GM18951 (cell line): Measurements from ENCODE around the gene DCDC2C.

Experiments
- POLR2A ChIP-seq: IDR thresholded peaks from 4 replicates; pipeline ENCODE4 v1.6.1; 2011; ENCODE audit warnings: mild to moderate bottlenecking; ENCODE audit not compliant: insufficient read length, insufficient read depth; ENCODE audit errors: extremely low read depth
- in situ Hi-C: fragments of 300-500 bp; cut with MboI; formaldehyde crosslinking; loops from one replicate; pipeline ENCODE4 v1.12.0; 2022; ENCODE audit warnings: low sequenced_read_pairs, mixed read lengths, inconsistent platforms; ENCODE audit not compliant: unreplicated experiment

Gene DCDC2C

DNA sequence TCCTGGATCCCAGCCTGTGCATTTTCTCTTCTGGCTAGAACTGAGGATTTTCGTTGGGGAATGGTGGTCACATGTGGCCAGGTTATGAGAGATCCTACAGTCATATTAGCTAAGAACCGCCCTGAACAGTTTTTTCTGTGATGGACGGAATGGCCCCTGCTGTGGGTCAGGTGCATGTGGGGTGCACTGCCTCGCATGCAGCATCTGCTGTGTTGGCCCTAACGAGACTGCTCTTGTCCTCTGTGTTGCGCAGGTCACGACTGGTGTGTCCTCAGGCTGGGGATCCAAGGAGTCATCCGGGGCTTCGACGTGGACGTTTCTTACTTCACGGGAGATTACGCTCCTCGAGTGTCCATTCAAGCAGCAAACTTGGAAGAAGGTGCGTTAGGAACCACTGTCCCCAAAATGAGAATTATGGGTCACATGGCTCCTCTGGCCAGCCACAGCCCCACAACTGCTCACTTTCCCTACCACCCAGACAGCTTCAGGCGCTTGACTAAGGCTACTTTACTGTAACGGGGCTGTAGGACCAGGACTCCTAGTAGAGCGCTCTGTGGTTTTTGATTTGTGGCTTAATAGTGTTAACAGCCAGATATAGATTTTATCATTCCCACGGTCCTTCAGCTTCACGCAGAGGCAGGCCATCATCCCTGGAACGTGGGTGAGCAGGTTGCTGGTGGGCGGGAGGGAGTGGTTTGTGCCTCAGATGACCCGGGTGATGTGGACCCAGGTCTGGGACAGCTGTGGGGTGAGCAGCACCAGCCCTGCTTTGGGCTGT lies 23.6 kb upstream of the DCDC2C start:
- in situ Hi-C loops: no loop called here
- TF ChIP-seq POLR2A: no peak

DNA sequence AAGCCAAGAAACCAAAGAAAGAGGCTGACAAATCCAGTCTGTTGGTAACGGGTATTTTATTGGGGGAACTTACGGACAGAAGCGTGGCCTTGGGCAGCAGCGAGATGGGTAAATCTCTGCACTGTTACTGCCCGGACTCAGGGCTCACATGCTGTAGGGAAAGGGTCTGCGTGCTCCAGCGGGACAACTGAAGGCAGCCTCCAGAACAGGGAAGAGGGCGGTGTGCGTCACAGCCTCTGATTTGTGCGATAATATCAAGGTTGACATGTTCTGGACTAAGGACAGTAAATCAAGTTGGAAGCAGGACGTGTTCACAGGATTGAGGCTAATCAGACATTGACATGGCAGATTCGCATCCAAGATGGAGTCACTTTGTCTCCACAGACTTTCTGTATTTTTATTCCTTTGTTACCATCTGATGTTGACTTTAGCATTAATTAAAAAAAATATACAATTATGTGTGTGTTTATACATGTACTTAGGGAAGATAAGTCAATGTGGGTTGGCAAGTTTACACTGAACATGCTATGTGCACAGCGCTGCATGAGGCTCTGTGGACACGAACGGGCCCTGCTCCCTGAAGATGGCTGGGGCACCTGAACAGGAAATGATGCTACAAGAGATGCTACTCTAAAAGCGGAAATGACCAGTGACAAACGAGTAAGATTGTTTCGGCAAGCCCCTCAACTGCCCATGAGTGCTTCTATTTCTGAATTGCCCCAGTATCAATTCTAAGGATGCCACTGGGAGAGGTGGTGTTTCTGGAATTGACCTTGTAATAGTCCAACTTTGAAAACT lies 22.6 kb upstream of the DCDC2C start:
- TF ChIP-seq POLR2A: no peak
- in situ Hi-C loops: no loop called here

DNA sequence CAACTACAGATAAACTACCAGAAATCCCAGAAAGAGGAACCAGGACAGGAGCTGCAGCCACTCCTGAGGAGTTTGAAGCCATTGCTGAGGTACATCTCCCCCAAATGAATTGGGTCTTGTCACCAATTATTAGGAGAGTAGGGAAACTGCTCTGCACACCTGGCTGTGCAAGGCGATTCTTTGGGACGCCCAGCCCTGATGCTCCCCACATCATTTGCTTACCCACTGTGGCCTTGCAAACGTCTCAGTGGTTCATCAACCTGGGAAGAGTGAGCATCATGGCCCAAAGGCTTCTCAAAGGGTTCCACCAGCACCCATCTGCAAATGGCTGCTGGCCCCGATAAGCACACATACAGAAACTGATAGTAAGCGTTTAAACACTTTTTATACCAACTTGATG lies 21.8 kb upstream of the DCDC2C start:
- in situ Hi-C loops: no loop called here
- no peak for TF ChIP-seq POLR2A

DNA sequence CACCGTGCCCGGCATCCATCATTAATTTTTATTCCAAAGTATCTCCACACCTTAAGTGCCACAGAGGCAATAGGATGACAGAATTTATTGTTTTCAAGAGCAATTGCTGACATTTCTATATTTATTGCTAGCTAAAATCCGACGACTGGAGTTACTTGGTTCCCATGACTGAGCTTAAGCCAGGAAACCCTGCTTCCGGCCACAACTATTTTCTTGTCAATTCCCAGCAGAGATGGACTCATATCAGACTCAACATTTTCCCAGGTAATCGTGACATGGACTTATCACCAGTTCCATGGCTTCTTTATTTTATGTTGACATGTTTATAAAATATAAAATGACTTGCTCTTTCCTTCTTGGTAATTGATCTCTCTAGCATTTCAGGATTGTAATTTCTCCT lies 20.6 kb upstream of the DCDC2C start:
- TF ChIP-seq POLR2A: no peak
- in situ Hi-C loops: no loop called here

DNA sequence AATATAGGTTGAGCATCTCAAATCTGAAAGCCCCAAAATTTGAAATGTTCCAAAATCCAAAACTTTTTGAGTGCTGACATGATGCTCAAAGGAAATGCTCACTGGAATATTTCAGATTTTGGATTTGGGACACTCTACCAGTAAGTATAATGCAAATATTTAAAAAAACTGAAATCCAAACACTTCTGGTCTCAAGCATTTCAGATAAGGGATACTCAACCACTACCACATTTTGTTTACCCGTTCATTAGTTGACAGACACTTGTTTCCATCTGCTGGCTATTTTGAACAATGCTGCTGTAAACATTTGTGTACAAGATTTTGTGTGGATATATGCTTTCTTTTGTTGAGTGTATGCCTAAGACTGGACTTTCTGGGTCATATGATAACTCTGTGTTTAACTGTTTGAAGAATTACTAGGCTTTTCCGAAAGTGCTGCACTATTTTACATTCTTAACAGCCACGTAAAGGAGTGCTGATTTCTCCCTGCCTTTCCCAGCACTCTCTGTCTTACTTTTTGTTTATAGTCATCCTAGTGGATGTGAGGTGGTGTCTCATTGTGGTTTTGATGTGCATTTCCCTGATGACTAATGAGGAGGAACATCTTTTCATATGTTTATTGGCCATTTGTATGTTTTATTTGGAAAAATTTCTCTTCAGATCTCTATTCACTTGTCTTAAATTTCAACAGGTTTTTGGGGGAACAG lies 19.5 kb upstream of the DCDC2C start:
- in situ Hi-C loops: no loop called here
- TF ChIP-seq POLR2A: no peak

DNA sequence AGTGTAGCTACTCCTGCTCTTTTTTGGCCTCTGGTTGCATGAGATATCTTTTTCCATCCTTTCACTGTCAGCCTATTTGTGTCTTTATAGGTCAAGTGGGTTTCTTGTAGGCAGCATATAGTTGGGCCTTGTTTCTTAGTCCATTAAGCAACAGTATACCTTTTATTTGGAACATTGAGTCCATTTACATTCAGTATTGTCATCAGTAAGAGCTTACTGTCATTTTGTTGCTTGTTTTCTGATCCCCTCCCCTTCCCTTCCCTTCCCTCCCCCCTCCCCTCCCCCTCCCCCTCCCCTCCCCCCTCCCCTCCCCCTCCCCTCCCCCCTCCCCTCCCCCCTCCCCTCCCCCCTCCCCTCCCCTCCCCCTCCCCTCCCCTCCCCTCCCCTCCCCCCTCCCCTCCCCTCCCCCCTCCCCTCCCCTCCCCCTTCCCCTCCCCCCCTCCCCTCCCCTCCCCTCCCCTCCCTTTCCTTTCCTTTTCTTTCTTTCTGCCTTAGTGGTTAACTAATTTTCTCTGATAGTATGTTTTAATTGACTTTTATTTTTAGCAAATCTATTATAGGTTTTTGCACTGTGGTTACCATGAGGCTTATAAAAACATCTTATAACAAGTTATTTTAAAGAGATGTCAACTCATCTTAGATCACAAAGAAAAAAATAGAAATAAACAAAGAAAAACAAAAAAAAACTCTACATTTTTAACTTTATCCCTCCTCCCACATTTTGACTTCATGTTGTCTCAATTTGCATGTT lies 13.2 kb upstream of the DCDC2C start:
- in situ Hi-C loops: no loop called here

DNA sequence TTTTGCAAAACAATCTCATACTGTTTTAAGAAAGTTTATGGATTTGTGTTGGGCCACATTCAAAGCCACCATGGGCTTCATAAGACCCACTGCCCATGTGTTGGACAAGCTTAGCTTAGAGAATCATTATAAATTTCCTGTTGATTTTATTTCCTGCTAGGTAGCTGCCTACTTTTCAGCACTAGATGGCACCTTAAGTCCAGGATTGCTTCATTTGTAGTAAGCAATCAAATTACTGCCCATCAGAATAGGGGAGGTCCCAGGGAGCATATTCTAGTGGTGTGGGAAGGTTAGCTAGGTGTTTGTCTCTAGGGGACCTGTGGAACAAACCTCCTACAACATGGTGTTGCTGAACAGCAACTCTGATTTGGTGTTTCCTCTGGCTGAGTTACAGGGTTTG lies 11.0 kb upstream of the DCDC2C start:
- TF ChIP-seq POLR2A: no peak

More for the DNA sequence above, 13.2 kb upstream of the DCDC2C start:
- no peak for TF ChIP-seq POLR2A

DNA sequence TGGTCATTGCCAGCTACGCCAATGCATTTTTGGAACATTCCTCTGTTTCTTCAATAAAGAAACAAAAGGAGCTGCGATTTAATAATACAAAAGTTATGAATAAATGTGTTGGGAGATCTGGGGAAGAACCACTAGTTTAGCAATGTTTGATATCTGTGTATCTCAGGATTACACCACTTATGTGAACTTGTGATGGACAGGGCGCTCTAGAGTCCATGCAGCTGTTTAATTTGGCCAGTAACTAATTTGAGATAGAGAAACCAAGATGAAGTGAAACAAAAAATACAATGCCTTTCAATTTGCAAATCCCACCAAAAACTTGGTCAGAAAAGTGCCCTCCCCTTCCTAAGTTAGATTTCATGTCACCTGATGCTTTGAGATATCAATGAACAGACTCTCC lies 6.8 kb upstream of the DCDC2C start:
- TF ChIP-seq POLR2A: no peak
- in situ Hi-C loops: no loop called here

More for the DNA sequence above, 11.0 kb upstream of the DCDC2C start:
- in situ Hi-C loops: no loop called here

DNA sequence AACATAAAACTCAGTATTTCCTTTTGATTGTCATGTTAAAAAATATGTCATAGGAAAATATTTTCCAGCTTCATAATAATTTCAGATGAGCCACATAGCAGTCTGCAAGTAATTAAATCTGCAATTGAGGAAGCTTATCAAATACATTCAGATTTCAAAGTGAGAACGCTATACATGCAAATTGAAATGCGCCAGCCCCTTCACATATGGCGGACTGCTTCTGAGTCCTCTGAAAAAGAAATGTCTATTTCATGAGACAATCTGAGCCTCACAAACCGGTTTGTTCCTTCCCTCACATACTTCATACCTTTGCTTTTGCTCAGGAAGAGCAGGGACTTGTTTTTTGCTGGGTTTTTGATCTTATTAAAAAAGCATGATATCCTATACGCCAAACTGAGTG lies 2.3 kb upstream of the DCDC2C start:
- TF ChIP-seq POLR2A: no peak
- in situ Hi-C loops: no loop called here

DNA sequence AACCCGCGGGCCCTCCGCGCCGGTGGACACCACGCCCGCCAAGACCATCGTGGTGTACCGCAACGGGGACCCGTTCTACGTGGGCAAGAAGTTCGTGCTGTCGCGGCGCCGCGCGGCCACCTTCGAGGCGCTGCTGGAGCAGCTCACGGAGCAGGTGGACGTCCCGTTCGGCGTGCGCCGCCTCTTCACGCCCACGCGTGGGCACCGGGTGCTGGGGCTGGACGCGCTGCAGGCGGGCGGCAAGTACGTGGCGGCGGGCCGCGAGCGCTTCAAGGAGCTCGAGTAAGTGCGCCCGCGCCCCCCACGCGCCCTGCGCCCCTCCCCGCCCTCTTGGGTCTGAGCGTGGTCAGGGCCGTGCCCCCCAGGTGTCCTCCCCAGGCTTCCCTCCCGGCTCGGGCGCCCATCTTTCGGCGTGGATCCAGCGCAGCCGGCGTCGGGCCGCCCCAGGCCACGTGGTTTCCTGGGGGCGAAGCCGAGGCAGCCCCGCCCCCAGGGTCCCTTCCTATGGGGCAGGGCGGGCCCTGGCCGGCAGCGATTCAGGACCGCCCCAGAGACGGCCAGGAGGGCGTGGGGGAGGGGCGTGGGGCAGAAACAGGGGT lies 481 bp downstream of the DCDC2C start:
- in situ Hi-C loops: no loop called here

DNA sequence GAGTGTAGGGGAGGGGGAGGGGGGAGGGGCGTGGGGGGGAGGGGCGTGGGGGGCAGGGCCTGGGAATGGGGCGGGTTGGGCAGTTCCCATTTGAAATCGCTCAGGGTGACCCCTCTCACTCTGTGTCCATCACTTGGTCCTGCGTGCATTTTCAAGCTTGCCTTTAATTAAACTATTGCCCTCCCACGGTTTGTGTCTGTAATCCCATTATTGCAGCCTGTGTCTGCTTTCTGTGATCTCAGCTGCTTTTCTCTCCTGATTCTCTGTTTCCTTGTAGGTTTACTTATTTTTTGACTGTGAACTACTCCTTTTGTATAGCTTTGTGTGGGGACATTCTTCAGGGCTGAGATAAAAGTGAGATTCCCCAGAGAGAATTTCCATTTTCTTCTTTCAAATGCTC lies 1.3 kb downstream of the DCDC2C start:
- no peak for TF ChIP-seq POLR2A
- in situ Hi-C loops: no loop called here

More for the DNA sequence above, 481 bp downstream of the DCDC2C start:
- TF ChIP-seq POLR2A: no peak

DNA sequence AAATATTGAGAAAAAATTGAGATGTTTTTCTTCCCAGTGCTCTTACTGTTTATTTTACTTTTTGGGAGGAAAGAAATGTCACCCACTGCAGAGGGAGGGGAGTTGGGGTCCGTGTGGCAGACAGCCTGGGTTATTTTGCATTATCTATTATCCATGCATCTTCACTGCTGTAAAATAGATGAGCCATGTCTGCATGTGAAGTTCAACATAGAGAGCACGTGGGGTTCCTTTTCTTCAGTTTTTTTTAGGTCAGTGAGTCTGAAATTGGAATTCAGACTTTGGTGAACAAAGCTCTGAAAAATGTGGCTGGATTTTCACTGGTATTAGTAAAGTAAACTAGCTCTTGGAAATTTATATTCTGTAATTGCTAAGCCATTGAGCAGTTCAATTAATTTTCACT lies 2.4 kb downstream of the DCDC2C start:
- in situ Hi-C loops: no loop called here
- no peak for TF ChIP-seq POLR2A

DNA sequence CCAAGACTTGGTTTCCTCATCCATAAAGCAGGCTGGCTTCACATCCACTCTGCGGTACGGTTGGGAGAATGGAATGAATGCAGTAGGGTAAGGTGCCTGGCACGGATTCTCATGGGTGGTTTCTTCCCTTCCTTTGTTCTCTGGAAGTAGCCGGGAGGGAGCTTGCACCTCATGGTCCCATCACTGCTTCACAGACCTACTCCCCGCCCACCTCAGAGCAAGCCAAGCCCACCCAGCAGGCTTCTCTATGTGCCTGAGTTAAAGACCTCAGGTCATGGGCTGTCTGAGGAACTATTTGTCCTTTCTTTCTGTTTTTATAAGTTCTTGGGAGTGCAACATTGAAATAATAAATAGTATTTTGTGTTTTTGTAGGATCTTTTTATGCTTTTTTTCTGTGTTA lies 3.5 kb downstream of the DCDC2C start:
- in situ Hi-C loops: no loop called here
- no peak for TF ChIP-seq POLR2A

DNA sequence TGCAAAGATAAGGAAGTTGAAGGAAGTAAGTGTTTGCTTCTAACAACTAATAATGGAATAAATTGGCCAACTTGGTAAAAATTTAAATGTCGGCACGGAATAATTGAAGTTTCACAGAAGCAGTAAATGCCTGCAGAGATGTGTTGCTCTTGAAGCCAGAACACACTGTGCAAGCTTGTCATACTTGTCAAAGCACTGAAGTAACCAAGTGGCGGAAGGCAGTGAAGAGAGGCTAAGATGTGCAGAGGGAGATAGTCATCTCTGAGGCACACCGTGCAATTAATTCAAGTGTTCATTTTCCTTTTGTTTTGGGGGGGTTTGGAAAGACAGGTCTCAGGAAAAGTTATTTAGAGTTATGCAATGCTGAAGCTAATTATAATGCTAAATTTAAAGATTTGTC lies 5.2 kb downstream of the DCDC2C start:
- in situ Hi-C loops: no loop called here
- TF ChIP-seq POLR2A: no peak
